ENCODE results near the gene CENPF.
"Not testable (repeated sequence)": the region's sequence is repeated elsewhere in the genome, so short reads cannot be mapped to it uniquely, and the experiment has no call there.

Gene CENPF

DNA sequence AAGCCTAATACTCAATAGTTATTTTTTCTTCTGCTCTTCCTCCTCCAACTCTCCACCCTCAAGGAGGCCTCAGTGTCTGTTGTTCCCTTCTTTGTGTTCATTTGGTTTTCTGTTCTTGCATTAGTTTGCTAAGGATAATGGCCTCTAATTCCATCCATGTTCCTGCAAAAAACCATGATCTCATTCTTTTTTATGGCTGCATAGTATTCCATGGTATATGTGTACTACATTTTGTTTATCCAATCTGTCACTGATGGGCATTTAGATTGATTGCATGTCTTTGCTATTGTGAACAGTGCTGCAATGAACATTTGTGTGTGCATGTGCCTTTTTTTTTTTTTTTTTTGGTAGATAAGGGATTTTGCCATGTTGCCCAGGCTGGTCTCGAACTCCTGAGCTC lies 6.7 kb downstream of the CENPF start:
- Histone ChIP-seq H3K27me3 (no peaks in the 10 kb centered on the region), H4K20me1 (peaks cover 0 to 27% (median 0%) of the 10 kb centered on the region in 11 experiments; a peak in 7 of 22 replicates), H3K4me3 (no peak overlapping the region), H3K9me3 (replicated peaks in 1 of 11) (peaks cover 18 to 60% (median 48%) of the 10 kb centered on the region in 11 experiments), H3K27ac (no peak overlapping the region), H3K4me2 (no peak overlapping the region), H3K9ac (no peak overlapping the region), H3K4me1 (peaks cover under 1 to 7% (median 5%) of the 10 kb centered on the region in 10 experiments; a peak in 17 of 20 replicates), H3K36me3 (peaks cover 0 to 94% (median 82%) of the 10 kb centered on the region in 11 experiments; a peak in 21 of 22 replicates)
- TF ChIP-seq Cebpa-rat (IDR thresholded peaks at IDR 0.05) = no peak

DNA sequence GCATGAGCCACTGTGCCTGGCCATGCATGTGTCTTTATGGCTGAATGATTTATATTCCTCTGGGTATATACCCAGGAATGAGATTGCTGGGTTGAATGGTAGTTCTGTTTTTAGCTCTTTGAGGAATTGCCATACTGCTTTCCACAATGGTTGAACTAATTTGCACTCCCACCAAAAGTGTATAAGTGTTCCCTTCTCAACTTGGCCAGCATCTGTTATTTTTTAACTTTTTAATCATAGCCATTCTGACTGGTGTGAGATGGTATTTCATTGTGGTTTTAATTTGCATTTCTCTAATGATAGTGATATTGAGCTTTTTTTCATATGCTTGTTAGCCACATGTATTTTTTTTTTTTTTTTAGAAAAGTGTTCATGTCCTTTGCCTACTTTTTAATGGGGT lies 7.1 kb downstream of the CENPF start:
- H3K9me3 ChIP-seq (replicated peaks in 1 of 11) = peaks cover 18 to 60% (median 48%) of the 10 kb centered on the region in 11 experiments
- not testable (repeated sequence) for H3K4me1 ChIP-seq, H3K27me3 ChIP-seq, H3K4me2 ChIP-seq, H3K9ac ChIP-seq, H3K4me3 ChIP-seq, H3K27ac ChIP-seq
- peaks cover 0 to 97% (median 85%) of the 10 kb centered on the region in 11 experiments; a peak in 21 of 22 replicates for H3K36me3 ChIP-seq
- H4K20me1 ChIP-seq = peaks cover 0 to 27% (median 0%) of the 10 kb centered on the region in 11 experiments; a peak in 7 of 22 replicates

DNA sequence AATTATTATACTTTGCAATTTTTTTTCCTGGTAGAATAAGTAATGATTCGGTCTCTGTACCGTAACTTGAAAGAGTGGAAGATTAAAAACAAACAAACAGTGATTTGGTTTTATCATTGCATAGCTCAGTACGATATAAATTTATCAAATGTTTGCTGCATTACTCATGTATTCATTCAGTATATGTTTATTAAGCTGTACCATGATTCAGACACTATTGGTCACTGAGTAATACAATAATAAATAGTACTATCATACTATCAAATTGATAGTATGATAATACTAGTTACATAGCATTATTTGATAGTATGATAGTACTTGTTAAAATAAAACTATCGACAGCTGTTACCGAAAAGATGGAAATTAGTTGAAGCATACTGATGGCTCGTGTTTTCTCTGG lies 12.1 kb downstream of the CENPF start:
- no peak overlapping the region for H3K9ac ChIP-seq
- H3K36me3 ChIP-seq = peaks cover 5 to 94% (median 83%) of the 10 kb centered on the region in 11 experiments; a peak in 21 of 22 replicates
- peaks cover 5 to 21% (median 11%) of the 10 kb centered on the region in 11 experiments; a peak in 20 of 22 replicates for H3K9me3 ChIP-seq (replicated peaks in 1 of 11)
- H3K4me1 ChIP-seq = peaks cover 0 to 5% (median 0%) of the 10 kb centered on the region in 10 experiments; a peak in 2 of 20 replicates
- no peaks in the 10 kb centered on the region for H3K27me3 ChIP-seq
- H3K27ac ChIP-seq = no peak overlapping the region
- H4K20me1 ChIP-seq = peaks cover 0 to 27% (median 4%) of the 10 kb centered on the region in 11 experiments; a peak in 7 of 22 replicates
- H3K4me2 ChIP-seq = no peak overlapping the region
- H3K4me3 ChIP-seq = no peak overlapping the region
- TF ChIP-seq Cebpa-rat (IDR thresholded peaks at IDR 0.05) = no peak

DNA sequence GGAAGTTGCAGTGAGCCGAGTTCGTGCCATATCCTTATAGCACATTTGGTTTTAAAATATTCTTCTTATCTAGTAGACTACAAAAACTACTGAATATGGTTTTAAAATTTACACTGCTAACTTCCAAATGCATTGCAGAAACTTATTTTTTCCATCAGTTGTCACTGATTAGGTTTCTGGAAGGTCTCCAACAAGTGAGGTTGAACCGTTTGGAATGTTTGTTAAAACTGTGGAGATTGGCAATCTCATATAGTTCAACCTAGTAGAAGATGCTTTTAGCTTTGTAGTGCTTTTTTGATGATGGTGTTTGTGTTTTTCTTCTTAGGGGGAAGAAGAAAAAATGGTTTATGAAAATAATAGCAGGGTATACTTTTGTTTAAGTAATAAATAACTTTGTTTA lies 12.9 kb downstream of the CENPF start:
- no peak for TF ChIP-seq Cebpa-rat (IDR thresholded peaks at IDR 0.05)
- H3K27me3 ChIP-seq = no peaks in the 10 kb centered on the region
- H3K27ac ChIP-seq = no peak overlapping the region
- H3K4me3 ChIP-seq = no peak overlapping the region
- H4K20me1 ChIP-seq = peaks cover 0 to 35% (median 4%) of the 10 kb centered on the region in 11 experiments; a peak in 7 of 22 replicates
- H3K4me2 ChIP-seq = no peak overlapping the region
- H3K4me1 ChIP-seq = peaks cover 0 to 5% (median 0%) of the 10 kb centered on the region in 10 experiments; a peak in 2 of 20 replicates
- H3K36me3 ChIP-seq = peaks cover 6 to 94% (median 83%) of the 10 kb centered on the region in 11 experiments; a peak in 21 of 22 replicates
- peaks cover 3 to 13% (median 4%) of the 10 kb centered on the region in 11 experiments; a peak in 19 of 22 replicates for H3K9me3 ChIP-seq (replicated peaks in 1 of 11)
- no peak overlapping the region for H3K9ac ChIP-seq

DNA sequence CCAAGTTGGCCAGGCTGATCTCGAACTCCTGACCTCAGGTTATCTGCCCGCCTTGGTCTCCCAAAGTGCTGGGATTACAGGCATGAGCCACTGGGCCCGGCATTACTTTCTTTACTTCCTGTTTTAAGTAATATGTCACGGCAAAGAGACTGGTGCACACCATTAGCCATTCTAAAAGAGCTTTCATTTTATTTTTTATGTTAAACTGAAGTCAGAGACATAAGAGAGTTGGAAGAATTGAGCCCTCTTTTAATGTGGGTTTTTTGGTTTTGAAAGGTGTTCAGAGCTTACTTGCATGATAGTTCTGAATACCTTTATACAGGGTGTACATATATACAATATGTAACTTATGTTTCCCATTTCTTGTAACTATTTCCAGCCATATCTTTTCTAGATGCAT lies 14.3 kb downstream of the CENPF start:
- no peak for TF ChIP-seq Cebpa-rat (IDR thresholded peaks at IDR 0.05)
- Histone ChIP-seq H3K9me3 (replicated peaks in 1 of 11) (0 out of 22 replicates have a peak, but pooled peaks cover 0 to 1% (median 0%) of the 10 kb centered on the region in 11 experiments), H4K20me1 (peaks cover 0 to 26% (median 7%) of the 10 kb centered on the region in 11 experiments; a peak in 7 of 22 replicates), H3K27ac (no peak overlapping the region), H3K4me3 (no peak overlapping the region), H3K4me2 (no peak overlapping the region), H3K9ac (no peak overlapping the region), H3K36me3 (peaks cover 11 to 98% (median 92%) of the 10 kb centered on the region in 11 experiments; a peak in 21 of 22 replicates), H3K4me1 (peaks cover 0 to 5% (median 0%) of the 10 kb centered on the region in 10 experiments; a peak in 2 of 20 replicates), H3K27me3 (no peaks in the 10 kb centered on the region)

DNA sequence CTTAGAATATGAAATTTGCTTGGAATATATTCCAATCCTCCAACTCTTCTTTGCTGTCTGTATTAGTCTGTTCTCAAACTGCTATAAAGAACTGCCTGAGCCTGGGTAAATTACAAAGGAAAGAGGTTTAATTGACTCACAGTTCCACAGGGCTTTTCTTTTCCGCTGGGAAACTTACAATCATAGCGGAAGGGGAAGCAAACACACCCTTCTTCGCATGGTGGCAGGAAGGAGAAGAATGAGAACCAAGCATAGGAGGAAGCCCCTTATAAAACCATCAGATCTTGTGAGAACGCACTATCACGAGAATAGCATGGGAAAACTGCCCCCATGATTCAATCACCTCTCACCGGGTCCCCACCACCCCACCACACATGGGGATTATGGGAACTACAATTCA lies 14.8 kb downstream of the CENPF start:
- H3K27me3 ChIP-seq = no peaks in the 10 kb centered on the region
- H3K4me3 ChIP-seq = no peak overlapping the region
- no peaks in the 10 kb centered on the region for H3K9me3 ChIP-seq (replicated peaks in 1 of 11)
- H3K9ac ChIP-seq = no peak overlapping the region
- H3K27ac ChIP-seq = no peak overlapping the region
- H3K4me1 ChIP-seq = peaks cover 0 to 5% (median 0%) of the 10 kb centered on the region in 10 experiments; a peak in 2 of 20 replicates
- no peak overlapping the region for H3K4me2 ChIP-seq
- peaks cover 0 to 22% (median 6%) of the 10 kb centered on the region in 11 experiments; a peak in 6 of 22 replicates for H4K20me1 ChIP-seq
- TF ChIP-seq Cebpa-rat (IDR thresholded peaks at IDR 0.05) = no peak
- peaks cover 11 to 98% (median 90%) of the 10 kb centered on the region in 11 experiments; a peak in 21 of 22 replicates for H3K36me3 ChIP-seq

DNA sequence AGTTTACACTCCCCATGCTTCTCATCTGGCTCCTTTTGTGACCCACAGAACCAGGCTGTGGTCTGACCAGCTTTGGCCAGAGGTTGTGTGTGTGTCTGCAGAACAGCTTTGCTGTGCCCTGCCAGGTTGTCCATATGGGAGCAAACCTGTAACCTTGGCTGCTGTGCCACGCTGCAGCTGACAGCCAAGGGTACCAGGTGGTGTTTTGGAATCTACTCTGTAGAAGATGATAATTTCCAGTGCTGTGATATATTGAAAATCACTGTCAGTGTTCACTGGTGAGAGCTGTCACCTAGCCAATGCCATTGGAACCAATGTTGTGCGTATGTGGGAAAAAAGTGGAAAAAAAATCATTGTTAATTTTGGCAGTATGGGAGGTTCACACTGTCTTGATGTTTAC lies 18.2 kb downstream of the CENPF start:
- no peak for TF ChIP-seq Cebpa-rat (IDR thresholded peaks at IDR 0.05)
- peaks cover 0 to 21% (median 7%) of the 10 kb centered on the region in 11 experiments; a peak in 5 of 22 replicates for H4K20me1 ChIP-seq
- no peak overlapping the region for H3K27ac ChIP-seq
- H3K4me1 ChIP-seq = peaks cover 0 to 4% (median 0%) of the 10 kb centered on the region in 10 experiments; a peak in 2 of 20 replicates
- H3K9ac ChIP-seq = no peak overlapping the region
- no peaks in the 10 kb centered on the region for H3K27me3 ChIP-seq
- H3K9me3 ChIP-seq (replicated peaks in 1 of 11) = no peaks in the 10 kb centered on the region
- no peak overlapping the region for H3K4me2 ChIP-seq
- H3K4me3 ChIP-seq = no peak overlapping the region
- peaks cover 11 to 98% (median 89%) of the 10 kb centered on the region in 11 experiments; a peak in 21 of 22 replicates for H3K36me3 ChIP-seq

DNA sequence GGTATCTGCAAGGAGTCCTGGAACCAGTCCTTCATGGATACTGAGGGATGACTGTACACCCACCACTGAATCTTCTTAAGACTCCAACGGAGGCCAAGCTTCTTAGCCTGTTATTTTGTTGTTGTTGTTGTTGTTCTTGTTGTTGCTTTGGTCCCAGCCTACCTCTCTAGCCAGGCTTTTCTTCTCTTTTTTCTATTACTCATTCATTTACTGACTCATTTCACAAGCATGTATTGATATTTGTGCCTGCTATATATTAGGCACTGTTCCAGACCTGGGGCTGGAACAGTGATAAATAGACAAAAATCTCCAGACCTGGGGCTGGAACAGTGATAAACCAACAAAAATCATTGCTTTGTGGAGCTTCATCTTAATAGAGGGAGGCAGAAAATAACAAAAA lies 20.4 kb downstream of the CENPF start:
- Histone ChIP-seq H3K27me3 (no peaks in the 10 kb centered on the region), H4K20me1 (peaks cover 0 to 24% (median 0%) of the 10 kb centered on the region in 11 experiments; a peak in 5 of 22 replicates), H3K4me1 (no peaks in the 10 kb centered on the region), H3K4me3 (no peak overlapping the region), H3K36me3 (peaks cover 6 to 93% (median 82%) of the 10 kb centered on the region in 11 experiments; a peak in 21 of 22 replicates), H3K27ac (no peak overlapping the region), H3K9me3 (replicated peaks in 1 of 11) (no peaks in the 10 kb centered on the region), H3K4me2 (no peak overlapping the region), H3K9ac (no peak overlapping the region)
- TF ChIP-seq Cebpa-rat (IDR thresholded peaks at IDR 0.05) = no peak

DNA sequence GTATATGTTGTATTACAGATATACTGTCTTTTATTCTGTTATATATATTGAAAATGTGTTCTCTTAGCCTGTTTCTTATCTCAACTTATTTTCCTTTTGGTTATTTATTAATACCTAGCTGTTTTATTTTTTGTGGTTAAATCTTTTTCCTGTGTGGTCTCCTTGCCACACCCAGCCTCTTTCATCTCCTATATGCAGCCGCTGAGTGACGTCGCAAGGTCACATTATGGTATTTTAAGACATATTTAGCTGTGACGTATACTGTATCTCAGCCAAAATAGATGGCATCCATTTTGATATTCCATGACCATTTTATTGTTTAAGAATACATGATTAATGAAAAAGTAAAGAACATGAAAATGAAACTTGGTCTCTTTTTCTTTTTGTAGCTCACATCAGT lies 29.1 kb downstream of the CENPF start:
- Histone ChIP-seq H3K9ac (no peak overlapping the region), H3K36me3 (peaks cover 18 to 96% (median 89%) of the 10 kb centered on the region in 11 experiments)

More for the DNA sequence above, 29.1 kb downstream of the CENPF start:
- TF ChIP-seq Cebpa-rat (IDR thresholded peaks at IDR 0.05) = no peak
- H3K4me3 ChIP-seq = no peak overlapping the region
- H3K4me1 ChIP-seq = peaks cover 0 to 13% (median 5%) of the 10 kb centered on the region in 10 experiments; a peak in 9 of 20 replicates
- no peaks in the 10 kb centered on the region for H3K27me3 ChIP-seq
- no peak overlapping the region for H3K27ac ChIP-seq
- peaks cover 0 to 50% (median 5%) of the 10 kb centered on the region in 11 experiments; a peak in 8 of 22 replicates for H4K20me1 ChIP-seq
- H3K4me2 ChIP-seq = no peak overlapping the region; a peak in 1 of 22 replicates
- no peaks in the 10 kb centered on the region for H3K9me3 ChIP-seq (replicated peaks in 1 of 11)
